Testis (tissue), 2 donors: ENCODE measurements around the gene HSF2BP.
"Not testable (repeated sequence)": the region's sequence is repeated elsewhere in the genome, so short reads cannot be mapped to it uniquely, and the experiment has no call there.

ENCODE experiments used
- CTCF ChIP-seq, 3 experiments: fragments of 450-650 bp in 2 of 3; fragments of 200-600 bp in 1 of 3; sonication (generic) in 1 of 3; IDR thresholded peaks; one replicate each; pipeline ENCODE4 v1.5.1; 2016 to 2019; ENCODE audit warnings: antibody characterized with exemption in 3 of 3, mild to moderate bottlenecking in 2 of 3, moderate library complexity in 1 of 3
- POLR2A ChIP-seq: fragments of 450-650 bp; IDR thresholded peaks from one replicate; pipeline ENCODE4 v1.6.1; 2017; ENCODE audit warnings: antibody characterized with exemption, mild to moderate bottlenecking, moderate library complexity

GRCh38 chr21:43699492-43699777, 40.1 kb upstream of the HSF2BP start:
- not testable (repeated sequence) for TF ChIP-seq CTCF (IDR thresholded peaks at IDR 0.05); POLR2A
